ENCODE results near the gene FOXE1.

FOXE1 gene

GRCh38 chr9:97847474-97848214, 5.4 kb upstream of the FOXE1 start:
- no peaks in the 10 kb centered on the region for H3K79me2 ChIP-seq (ENCODE audit: insufficient read depth, low read length)
- TF ChIP-seq EZH2 (IDR thresholded peaks at IDR 0.05; ENCODE audit: borderline replicate concordance, low read depth, low read length, severe bottlenecking) (no peak), CTCF (IDR thresholded peaks at IDR 0.05; ENCODE audit: borderline replicate concordance, extremely low read depth, low read length, poor library complexity, severe bottlenecking) (no peak)
- ATAC-seq (ENCODE audit: insufficient read depth, low read depth) (no peak), DNase-seq (no peak)
- no peak overlapping the region for H2AFZ ChIP-seq (ENCODE audit: low read depth, low read length)
- H3K9me3 ChIP-seq (ENCODE audit: insufficient read depth, low read length, severe bottlenecking), result no peaks in the 10 kb centered on the region
- no peak overlapping the region for H3K27ac ChIP-seq (ENCODE audit: low read length)
- H3K27me3 ChIP-seq (ENCODE audit: insufficient read depth, low read length, poor library complexity), result peaks cover 11% of the 10 kb centered on the region
- H3K4me3 ChIP-seq (ENCODE audit: low read depth in 1 of 2, low read length in 2 of 2), result no peak overlapping the region
- H3K4me2 ChIP-seq (ENCODE audit: insufficient read depth, low read length), result no peak overlapping the region
- H3K36me3 ChIP-seq (ENCODE audit: insufficient read depth, low read length), result no peaks in the 10 kb centered on the region
- no peak overlapping the region for H3K9ac ChIP-seq (ENCODE audit: low read depth, low read length)
- H4K20me1 ChIP-seq (ENCODE audit: insufficient read depth, low read length), result no peaks in the 10 kb centered on the region
- no peaks in the 10 kb centered on the region for H3K4me1 ChIP-seq (ENCODE audit: insufficient read depth, low read length)

GRCh38 chr9:97848215-97848479, 4.9 kb upstream of the FOXE1 start:
- Histone ChIP-seq H3K36me3 (ENCODE audit: insufficient read depth, low read length) (no peaks in the 10 kb centered on the region), H3K4me3 (ENCODE audit: low read depth in 1 of 2, low read length in 2 of 2) (no peak overlapping the region), H3K4me2 (ENCODE audit: insufficient read depth, low read length) (no peak overlapping the region), H3K4me1 (ENCODE audit: insufficient read depth, low read length) (no peaks in the 10 kb centered on the region), H2AFZ (ENCODE audit: low read depth, low read length) (no peak overlapping the region), H4K20me1 (ENCODE audit: insufficient read depth, low read length) (no peaks in the 10 kb centered on the region), H3K27me3 (ENCODE audit: insufficient read depth, low read length, poor library complexity) (peaks cover 11% of the 10 kb centered on the region), H3K27ac (ENCODE audit: low read length) (no peak overlapping the region), H3K9me3 (ENCODE audit: insufficient read depth, low read length, severe bottlenecking) (no peaks in the 10 kb centered on the region), H3K79me2 (ENCODE audit: insufficient read depth, low read length) (no peaks in the 10 kb centered on the region), H3K9ac (ENCODE audit: low read depth, low read length) (no peak overlapping the region)
- no peak for TF ChIP-seq CTCF (IDR thresholded peaks at IDR 0.05; ENCODE audit: borderline replicate concordance, extremely low read depth, low read length, poor library complexity, severe bottlenecking)
- TF ChIP-seq EZH2 (IDR thresholded peaks at IDR 0.05; ENCODE audit: borderline replicate concordance, low read depth, low read length, severe bottlenecking), result no peak
- DNase-seq, result no peak
- no peak for ATAC-seq (ENCODE audit: insufficient read depth, low read depth)

GRCh38 chr9:97848480-97849237, 4.4 kb upstream of the FOXE1 start:
- Histone ChIP-seq H3K4me2 (ENCODE audit: insufficient read depth, low read length) (no peak overlapping the region), H3K27ac (ENCODE audit: low read length) (no peak overlapping the region), H3K36me3 (ENCODE audit: insufficient read depth, low read length) (no peaks in the 10 kb centered on the region), H2AFZ (ENCODE audit: low read depth, low read length) (no peak overlapping the region), H3K4me1 (ENCODE audit: insufficient read depth, low read length) (no peaks in the 10 kb centered on the region), H3K79me2 (ENCODE audit: insufficient read depth, low read length) (no peaks in the 10 kb centered on the region), H3K9ac (ENCODE audit: low read depth, low read length) (no peak overlapping the region), H4K20me1 (ENCODE audit: insufficient read depth, low read length) (no peaks in the 10 kb centered on the region), H3K27me3 (ENCODE audit: insufficient read depth, low read length, poor library complexity) (peaks cover 11% of the 10 kb centered on the region), H3K9me3 (ENCODE audit: insufficient read depth, low read length, severe bottlenecking) (no peaks in the 10 kb centered on the region), H3K4me3 (ENCODE audit: low read depth in 1 of 2, low read length in 2 of 2) (no peak overlapping the region)
- DNase-seq (no peak), ATAC-seq (ENCODE audit: insufficient read depth, low read depth) (no peak)
- TF ChIP-seq CTCF (IDR thresholded peaks at IDR 0.05; ENCODE audit: borderline replicate concordance, extremely low read depth, low read length, poor library complexity, severe bottlenecking), result no peak
- TF ChIP-seq EZH2 (IDR thresholded peaks at IDR 0.05; ENCODE audit: borderline replicate concordance, low read depth, low read length, severe bottlenecking), result no peak

All from DND-41 (cell line).